HT-29 (cell line): ENCODE data around the gene KCNIP4. TPM values are rescaled to one million over a fixed set of nuclear protein-coding genes. Genes with fewer than 3 reads are reported as not detected.
"Not testable (repeated sequence)": the region's sequence is repeated elsewhere in the genome, so short reads cannot be mapped to it uniquely, and the experiment has no call there.

Experiments used
- DNase-seq: peaks from one replicate; pipeline ENCODE4 v3.0.0-alpha.2; 2015; ENCODE audit warnings: low spot score
- total RNA-seq: library from RNA; depleted of rRNA; stranded (reverse); fragments of >200 nt; shearing (Covaris generic); gene quantifications from 2 replicates; pipeline ENCODE4 v1.2.3, GENCODE V29; 2014

The KCNIP4 gene
- total RNA-seq, 1 experiment from 2014 or later, result not detected

DNA sequence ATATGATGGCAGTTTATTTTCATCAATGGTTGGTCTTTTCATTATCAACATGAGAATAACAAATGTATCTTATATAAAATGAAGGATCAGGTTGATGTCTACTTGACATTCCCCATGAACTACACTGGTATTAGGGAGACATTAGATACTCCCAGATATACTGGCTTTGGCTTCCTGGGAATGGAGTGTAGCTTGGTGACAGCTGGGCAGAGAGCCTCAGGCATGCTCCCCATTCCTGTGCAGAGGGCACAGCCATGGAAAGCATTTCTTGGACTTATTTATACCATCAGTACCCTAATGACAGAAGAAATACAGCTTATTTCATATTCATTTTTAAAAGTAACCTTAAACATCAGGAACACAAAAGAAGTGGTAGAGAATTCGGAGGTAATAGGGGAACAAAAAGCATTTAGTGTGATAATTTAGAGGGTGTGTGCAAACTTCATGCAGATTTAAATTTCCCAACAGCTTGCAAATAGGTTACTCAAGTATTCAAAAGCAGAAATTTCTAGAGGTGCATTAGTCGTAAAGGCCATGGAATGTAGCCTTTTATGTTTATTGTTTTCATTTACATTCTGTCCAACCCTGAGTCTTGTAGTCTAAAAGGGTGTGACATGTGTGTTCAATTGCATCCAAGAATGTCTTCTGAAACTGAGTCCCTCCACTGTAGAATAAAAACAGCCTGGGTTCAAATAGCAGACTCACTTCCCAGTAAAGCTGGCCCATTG is 573.8 kb downstream of the KCNIP4 start:
- no peak for DNase-seq

- no peak for DNase-seq
Measured at GRCh38 chr4:21367567-21367966, 581.0 kb downstream of the KCNIP4 start.

DNA sequence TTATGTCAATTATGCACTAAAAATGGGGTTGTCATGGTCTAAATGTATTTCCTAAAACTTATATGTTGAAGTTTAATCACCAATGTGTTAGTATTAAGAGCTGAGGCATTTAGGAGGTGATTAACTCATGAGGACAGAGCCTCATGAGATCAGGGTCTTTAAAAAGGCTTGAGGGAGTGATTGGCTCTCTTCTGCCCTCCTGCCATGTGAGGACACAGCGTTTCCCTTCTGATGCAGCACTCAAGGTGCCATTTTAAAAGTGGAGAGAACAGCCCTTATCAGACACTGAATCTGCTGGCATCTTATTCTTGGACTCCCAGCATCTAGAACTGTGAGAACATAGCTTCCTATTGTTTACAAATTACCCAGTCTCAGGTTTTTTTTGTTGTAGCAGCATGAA is 581.7 kb downstream of the KCNIP4 start:
- DNase-seq, result no peak

DNA sequence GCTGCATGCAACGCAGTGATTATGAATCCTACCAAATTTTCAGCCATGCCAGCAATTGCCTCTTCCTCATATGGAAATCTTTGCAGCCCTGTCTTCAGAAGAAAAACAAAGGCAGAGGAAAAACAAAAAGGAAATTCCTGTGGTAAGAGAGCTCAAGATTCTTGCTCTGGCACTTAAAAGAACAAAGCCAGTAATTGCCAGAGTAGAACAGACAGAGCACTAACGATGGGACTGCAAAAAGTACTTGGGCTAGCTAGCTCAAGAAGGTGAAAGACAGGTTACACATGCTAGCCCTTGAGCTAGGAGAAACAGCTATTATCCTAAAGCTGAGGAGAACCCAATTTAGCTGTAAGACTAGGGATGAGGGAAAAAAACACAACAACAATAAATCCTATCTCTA is 582.3 kb downstream of the KCNIP4 start:
- no peak for DNase-seq

GRCh38 chr4:21363701-21364100 is 584.9 kb downstream of the KCNIP4 start:
- DNase-seq, result no peak

GRCh38 chr4:21352354-21352753 is 596.2 kb downstream of the KCNIP4 start:
- not testable (repeated sequence) for DNase-seq

DNA sequence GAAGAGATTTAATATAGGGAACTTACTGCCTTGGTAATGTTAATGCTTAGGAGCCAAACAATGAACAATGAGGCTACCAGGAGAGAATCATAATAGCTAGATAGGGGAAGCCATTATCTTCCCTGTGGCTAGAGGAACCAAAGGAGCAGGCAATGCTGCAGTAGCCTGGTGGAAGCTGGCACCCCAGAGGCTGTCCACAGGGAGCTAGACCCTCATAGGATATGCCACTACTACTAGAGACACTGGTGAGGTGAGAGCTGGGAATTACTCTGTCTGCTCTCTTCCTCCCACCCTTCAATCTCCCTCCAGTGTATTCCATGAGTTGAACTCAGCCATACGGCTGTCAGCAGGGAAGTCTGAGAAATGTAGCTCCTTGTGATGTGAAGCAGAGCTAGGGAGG is 601.4 kb downstream of the KCNIP4 start:
- DNase-seq, result no peak

DNA sequence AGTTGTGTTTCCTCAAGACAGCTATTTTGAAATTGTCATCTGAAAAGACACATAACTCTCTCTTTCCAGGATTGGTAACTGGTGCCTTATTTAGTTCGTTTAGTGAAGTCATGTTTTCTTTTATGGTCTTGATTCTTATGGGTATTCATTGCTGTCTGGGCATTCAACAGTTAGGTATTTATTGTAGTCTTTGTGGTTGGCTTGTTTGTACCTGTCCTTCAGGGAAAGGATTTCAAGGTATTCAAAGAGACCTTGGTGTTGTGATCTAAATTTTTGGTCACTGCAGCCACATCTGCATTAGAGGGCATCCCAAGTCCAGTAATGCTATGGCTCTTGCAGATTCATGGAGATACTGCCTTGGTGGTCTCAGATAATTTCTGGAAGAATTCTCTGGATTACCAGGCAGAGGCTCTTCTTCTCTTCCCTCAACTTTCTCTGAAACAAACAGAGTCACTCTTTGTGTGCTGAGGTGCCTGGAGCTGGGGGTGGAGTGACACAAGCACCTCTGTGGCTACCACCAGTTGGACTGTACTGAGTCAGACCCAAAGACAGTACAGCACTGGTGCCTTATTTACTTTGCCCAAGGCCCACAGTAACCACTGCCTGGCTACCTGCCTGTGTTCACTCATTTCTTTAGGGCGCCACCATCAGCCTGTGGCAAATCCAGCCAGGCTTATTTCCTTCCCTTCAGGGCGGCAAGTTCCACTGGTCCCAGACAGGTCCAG is 620.4 kb downstream of the KCNIP4 start:
- no peak for DNase-seq

GRCh38 chr4:21320034-21320433 is 628.5 kb downstream of the KCNIP4 start:
- no peak for DNase-seq

- no peak for DNase-seq
Measured at GRCh38 chr4:21307709-21308108, 640.9 kb downstream of the KCNIP4 start.

- no peak for DNase-seq
Measured at GRCh38 chr4:21304540-21304887, 644.1 kb downstream of the KCNIP4 start.

DNA sequence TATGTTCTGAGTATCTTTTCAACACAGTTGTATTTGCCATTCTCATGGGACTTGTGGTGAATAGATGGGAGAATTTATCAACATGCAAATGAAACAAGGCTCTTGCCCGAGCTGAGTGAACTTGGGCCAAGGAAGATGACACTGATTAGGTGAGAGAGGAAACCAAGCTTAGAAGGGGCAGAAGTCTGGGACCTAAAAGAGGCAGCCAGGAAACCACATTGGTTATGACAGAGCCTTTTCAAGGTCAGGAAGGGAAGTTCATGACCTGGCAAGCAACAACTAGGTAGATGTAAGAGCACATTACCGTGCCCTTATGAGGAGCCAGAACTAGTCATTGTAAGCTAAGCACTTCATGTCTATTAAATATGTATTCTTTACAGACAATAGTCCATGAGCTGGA is 658.0 kb downstream of the KCNIP4 start:
- no peak for DNase-seq

- DNase-seq, result no peak
Measured at GRCh38 chr4:21276046-21276445, 672.5 kb downstream of the KCNIP4 start.

GRCh38 chr4:21271439-21272052 is 677.0 kb downstream of the KCNIP4 start:
- DNase-seq, result no peak

DNA sequence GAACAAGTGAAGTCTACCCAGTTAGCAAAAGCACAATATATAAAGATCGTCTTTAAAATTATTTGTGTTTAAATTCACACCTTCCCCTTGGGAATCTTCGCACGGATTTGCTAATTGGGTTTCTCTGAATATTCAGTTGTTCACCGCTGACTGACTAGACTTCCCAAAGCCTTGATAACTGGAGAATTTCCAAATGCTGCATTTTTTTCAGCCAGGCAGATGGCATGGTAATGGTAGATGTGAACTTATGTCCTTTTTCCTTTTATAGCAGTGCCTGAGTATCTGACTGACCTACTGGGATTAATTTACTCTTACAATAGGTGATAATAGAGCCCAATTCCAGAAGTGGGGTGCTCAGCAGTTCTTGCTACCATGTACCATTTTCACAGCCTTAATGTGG is 700.2 kb downstream of the KCNIP4 start:
- DNase-seq, result no peak

DNA sequence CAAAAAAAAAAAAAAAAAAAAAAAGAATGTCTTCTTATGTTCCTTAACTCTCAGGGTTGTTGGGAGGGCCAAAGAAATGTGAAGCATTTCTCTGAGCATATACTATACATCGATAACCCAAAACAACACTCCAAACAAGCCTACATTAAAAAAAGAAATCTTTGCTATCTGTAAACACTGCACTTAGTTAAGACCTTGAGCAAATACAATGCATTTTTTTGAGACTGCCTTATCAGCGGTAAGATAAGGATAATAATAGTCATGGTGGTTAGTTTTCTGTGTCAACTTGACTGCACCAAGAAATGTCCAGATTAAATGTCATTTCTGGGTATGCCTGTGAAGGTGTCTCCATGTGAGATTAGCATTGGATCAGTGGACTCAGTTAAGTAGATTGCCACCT is 706.4 kb downstream of the KCNIP4 start:
- no peak for DNase-seq

- no peak for DNase-seq
Measured at GRCh38 chr4:21226637-21227538, 721.7 kb downstream of the KCNIP4 start.

DNA sequence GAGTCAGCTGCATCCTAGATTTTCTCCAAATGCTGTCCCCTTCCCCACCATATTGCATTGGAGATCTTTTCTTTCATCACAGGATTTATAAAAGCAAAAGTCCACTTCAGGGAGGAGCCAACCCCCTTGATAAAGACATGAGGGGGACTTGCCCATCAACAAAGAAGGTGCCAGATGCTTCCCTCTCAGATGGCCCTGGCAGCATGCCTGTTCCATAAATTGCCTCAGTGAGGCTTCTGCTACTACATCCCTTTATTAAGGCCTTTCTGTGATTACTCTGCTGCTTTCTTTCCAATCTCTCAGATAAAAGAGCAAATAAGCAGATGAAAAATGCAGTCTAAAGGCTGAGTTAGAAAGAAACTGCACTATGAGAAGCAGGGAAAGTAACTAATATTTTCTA is 736.7 kb downstream of the KCNIP4 start:
- DNase-seq, result no peak

- DNase-seq, result no peak
Measured at GRCh38 chr4:21209860-21210259, 738.7 kb downstream of the KCNIP4 start.

DNA sequence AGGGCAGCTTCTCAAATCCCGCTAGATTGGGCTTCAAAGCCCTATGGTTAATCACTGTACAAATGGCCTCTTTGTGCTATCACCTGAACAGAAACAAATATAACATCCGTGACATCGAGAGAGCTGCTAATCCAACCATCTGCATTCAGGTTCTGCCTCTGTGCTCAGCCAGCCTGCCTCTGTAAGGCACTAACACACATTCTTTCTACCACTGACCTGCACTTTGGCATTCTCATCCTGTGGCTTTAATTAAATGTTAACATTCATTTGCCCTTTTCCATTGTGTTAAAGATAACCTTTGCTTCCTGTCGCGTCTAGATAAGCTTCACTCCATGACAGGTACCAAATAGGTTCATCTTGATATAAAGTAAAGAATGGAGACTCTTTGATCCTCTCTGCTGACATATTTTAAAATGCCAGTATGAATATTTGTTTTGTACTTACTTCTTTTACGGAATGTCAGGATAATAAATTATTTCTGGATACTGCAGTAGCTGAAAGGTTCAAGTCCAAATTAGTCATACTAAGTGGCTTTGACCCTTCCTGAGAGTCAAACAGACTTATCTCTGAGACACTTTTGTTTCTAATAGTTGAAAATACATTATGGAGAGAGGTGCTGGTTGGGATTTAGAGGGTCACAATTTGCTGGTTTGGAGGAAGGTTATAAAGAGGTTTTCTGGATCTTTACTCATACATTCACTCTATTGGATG is 742.6 kb downstream of the KCNIP4 start:
- no peak for DNase-seq

- DNase-seq, result no peak
Measured at GRCh38 chr4:21203416-21203815, 745.2 kb downstream of the KCNIP4 start.
